AG04450 (cell line): Measurements from ENCODE around the gene NHS. TPM values are rescaled to one million over a fixed set of nuclear protein-coding genes. Genes with fewer than 3 reads are reported as not detected.

Experiments
- CTCF ChIA-PET: fragments of 300-600, 350-600 bp; formaldehyde crosslinking; extraction: SDS; loops from one replicate; lab custom pipeline; 2022; ENCODE audit warnings: antibody characterized with exemption, inconsistent platforms; lab: Charles Lee
- POLR2A ChIA-PET: fragments of 350-600 bp; formaldehyde crosslinking; extraction: SDS; loops from one replicate; lab custom pipeline; 2021; ENCODE audit warnings: antibody characterized with exemption, inconsistent platforms; lab: Yijun Ruan, JAX
- DNase-seq: peaks from one replicate; pipeline ENCODE4 v3.0.0-alpha.2; 2011; ENCODE audit warnings: low read depth, low spot score
- H3K27ac ChIP-seq: one replicate; pipeline ENCODE4 v1.5.1; 2012; ENCODE audit warnings: low read depth, low read length, control low read depth
- H3K27me3 ChIP-seq: one replicate; pipeline ENCODE4 v1.6.0; 2012; ENCODE audit warnings: low read length; ENCODE audit not compliant: control insufficient read depth, insufficient read depth
- H3K4me3 ChIP-seq: 2 replicates; pipeline ENCODE4 v1.5.1; 2011; ENCODE audit warnings: mild to moderate bottlenecking, low read depth, low read length, control low read depth
- H3K9me3 ChIP-seq: 2 replicates; pipeline ENCODE4 v1.5.1; 2012; ENCODE audit warnings: low read length; ENCODE audit not compliant: control insufficient read depth, insufficient read depth
- CTCF ChIP-seq: IDR thresholded peaks from 2 replicates; pipeline ENCODE4 v1.5.1; 2011; ENCODE audit warnings: low read depth, low read length, control low read depth, inconsistent platforms
- polyA plus RNA-seq: library from polyadenylated mRNA; depleted of rRNA; stranded (reverse); fragments of >200 nt; gene quantifications from 2 replicates; pipeline ENCODE4 v1.2.3, GENCODE V29; 2011

NHS gene
- polyA plus RNA-seq, 1 experiment = 2.0 TPM

- no peak overlapping the region for H3K27ac ChIP-seq
- H3K4me3 ChIP-seq = no peak overlapping the region
- CTCF ChIA-PET = interaction anchor here (0.6 to 0.9 kb wide), 2 partner anchors 232 to 1728 kb away, joined by 3 read pairs; no protein-coding TSS in a partner anchor
- no peaks in the 10 kb centered on the region for H3K27me3 ChIP-seq
- POLR2A ChIA-PET = no interaction called here
- no peak for DNase-seq
- TF ChIP-seq CTCF = no peak
- H3K9me3 ChIP-seq = no peaks in the 10 kb centered on the region
Measured at GRCh38 chrX:17606231-17606630, 231.2 kb downstream of the NHS start.

GRCh38 chrX:17608888-17609287 is 233.9 kb downstream of the NHS start:
- Histone ChIP-seq H3K27ac (no peak overlapping the region), H3K27me3 (no peaks in the 10 kb centered on the region), H3K4me3 (no peak overlapping the region), H3K9me3 (no peaks in the 10 kb centered on the region)
- CTCF ChIA-PET = no interaction called here
- TF ChIP-seq CTCF = no peak
- DNase-seq = no peak
- POLR2A ChIA-PET = no interaction called here

GRCh38 chrX:17610788-17611187 is 235.8 kb downstream of the NHS start:
- no peaks in the 10 kb centered on the region for H3K27me3 ChIP-seq
- ChIA-PET POLR2A (no interaction called here), CTCF (no interaction called here)
- TF ChIP-seq CTCF = no peak
- no peak overlapping the region for H3K27ac ChIP-seq
- no peak overlapping the region for H3K4me3 ChIP-seq
- no peak for DNase-seq
- H3K9me3 ChIP-seq = no peaks in the 10 kb centered on the region

GRCh38 chrX:17613979-17614588 is 239.1 kb downstream of the NHS start:
- H3K27me3 ChIP-seq = no peaks in the 10 kb centered on the region
- ChIA-PET POLR2A (no interaction called here), CTCF (interaction anchor here (1.0 to 1.1 kb wide), 2 partner anchors 23 to 344 kb away, joined by 3 read pairs; no protein-coding TSS in a partner anchor)
- no peaks in the 10 kb centered on the region for H3K9me3 ChIP-seq
- no peak for TF ChIP-seq CTCF
- no peak overlapping the region for H3K27ac ChIP-seq
- no peak overlapping the region for H3K4me3 ChIP-seq
- DNase-seq = no peak

GRCh38 chrX:17616936-17617335 is 241.9 kb downstream of the NHS start:
- POLR2A ChIA-PET = no interaction called here
- no peaks in the 10 kb centered on the region for H3K9me3 ChIP-seq
- no peak overlapping the region for H3K4me3 ChIP-seq
- no peak for TF ChIP-seq CTCF
- H3K27me3 ChIP-seq = no peaks in the 10 kb centered on the region
- H3K27ac ChIP-seq = no peak overlapping the region
- DNase-seq = no peak
- CTCF ChIA-PET = no interaction called here
